IMR-90 (cell line): ENCODE data around the gene ITGB1. TPM values are rescaled to one million over a fixed set of nuclear protein-coding genes. Genes with fewer than 3 reads are reported as not detected.

Experiments used
- ATAC-seq: fragments of 200-7000 bp; cut with Tn5 transposase; 2 replicates; pipeline ENCODE4 v1.9.1; 2020; ENCODE audit warnings: low read depth, mild to moderate bottlenecking, moderate library complexity
- BruUV-seq: library from RNA; stranded (reverse); fragments of 400-500 nt; replicated peaks from 2 replicates; lab custom pipeline; 2021; lab: Mats Ljungman, UMichigan
- CTCF ChIA-PET: fragments of 300-600 bp; formaldehyde crosslinking; extraction: SDS; loops from one replicate; lab custom pipeline; 2021; ENCODE audit warnings: antibody characterized with exemption; lab: Yijun Ruan, JAX
- POLR2A ChIA-PET: fragments of 300-600 bp; sonication (Branson Sonifier 250); formaldehyde crosslinking; loops from one replicate; lab custom pipeline; 2022; ENCODE audit warnings: antibody characterized with exemption; ENCODE audit not compliant: unreplicated experiment; lab: Charles Lee
- DNase-seq: peaks from one replicate; pipeline ENCODE4 v3.0.0; 2013
- H2AFZ ChIP-seq: replicated peaks from 2 replicates; pipeline ENCODE3; 2013; ENCODE audit warnings: low read length, mild to moderate bottlenecking; ENCODE audit not compliant: poor library complexity
- H2AK5ac ChIP-seq: 2 replicates; pipeline ENCODE4 v1.6.1; 2013; ENCODE audit warnings: low read depth, low read length, inconsistent platforms
- H2AK9ac ChIP-seq: replicated peaks from 2 replicates; pipeline ENCODE3; 2013; ENCODE audit warnings: mild to moderate bottlenecking, low read depth, low read length, moderate library complexity; ENCODE audit not compliant: poor library complexity
- H2BK120ac ChIP-seq: 2 replicates; pipeline ENCODE4 v1.6.1; 2013; ENCODE audit warnings: low read depth, low read length, inconsistent platforms
- H2BK15ac ChIP-seq: 3 replicates; pipeline ENCODE4 v1.6.1; 2013; ENCODE audit warnings: low read depth, low read length, inconsistent platforms
- H2BK20ac ChIP-seq: 2 replicates; pipeline ENCODE4 v1.6.1; 2013; ENCODE audit warnings: low read depth, mild to moderate bottlenecking, inconsistent platforms, low read length, moderate library complexity
- H2BK5ac ChIP-seq: 2 replicates; pipeline ENCODE4 v1.6.1; 2013; ENCODE audit warnings: mild to moderate bottlenecking, low read depth, low read length, inconsistent platforms; ENCODE audit not compliant: poor library complexity, severe bottlenecking
- H3K14ac ChIP-seq: replicated peaks from 2 replicates; pipeline ENCODE4 v1.6.1; 2013; ENCODE audit warnings: low read depth, low read length, inconsistent platforms
- H3K18ac ChIP-seq: 2 replicates; pipeline ENCODE4 v1.6.1; 2013; ENCODE audit warnings: low read depth, low read length, control low read depth
- H3K23ac ChIP-seq: 2 replicates; pipeline ENCODE4 v1.6.1; 2013; ENCODE audit warnings: low read depth, low read length, inconsistent platforms
- H3K27ac ChIP-seq: 2 replicates; pipeline ENCODE4 v1.5.1; 2013; ENCODE audit warnings: mild to moderate bottlenecking, control low read depth, low read length; ENCODE audit not compliant: insufficient read depth
- H3K27me3 ChIP-seq: 2 replicates; pipeline ENCODE4 v1.6.1; 2013; ENCODE audit warnings: low read length; ENCODE audit not compliant: control insufficient read depth, insufficient read depth
- H3K36me3 ChIP-seq: 2 replicates; pipeline ENCODE4 v1.6.1; 2013; ENCODE audit warnings: low read length, mixed read lengths; ENCODE audit not compliant: control insufficient read depth, insufficient read depth
- H3K4ac ChIP-seq: 2 replicates; pipeline ENCODE4 v1.6.1; 2013; ENCODE audit warnings: low read depth, low read length, inconsistent platforms
- H3K4me1 ChIP-seq: 2 replicates; pipeline ENCODE4 v1.6.1; 2013; ENCODE audit warnings: low read length, mixed read lengths; ENCODE audit not compliant: control insufficient read depth, insufficient read depth
- H3K4me2 ChIP-seq: 2 replicates; pipeline ENCODE4 v1.6.1; 2013; ENCODE audit warnings: low read depth, mild to moderate bottlenecking, control low read depth, low read length, moderate library complexity
- H3K4me3 ChIP-seq: 2 replicates; pipeline ENCODE4 v1.5.1; 2013; ENCODE audit warnings: low read depth, mild to moderate bottlenecking, control low read depth, low read length, moderate library complexity; ENCODE audit not compliant: insufficient read depth
- H3K56ac ChIP-seq: 2 replicates; pipeline ENCODE4 v1.6.1; 2013; ENCODE audit warnings: low read length, inconsistent platforms; ENCODE audit not compliant: insufficient read depth; ENCODE audit errors: extremely low read depth
- H3K79me1 ChIP-seq, 2 experiments: 2 replicates each; pipeline ENCODE4 v1.6.1; 2013; ENCODE audit warnings: low read length in 2 of 2, inconsistent platforms in 1 of 2, low read depth in 1 of 2
- H3K9ac ChIP-seq: 2 replicates; pipeline ENCODE4 v1.6.1; 2013; ENCODE audit warnings: low read depth, low read length, control low read depth
- H3K9me1 ChIP-seq: 2 replicates; pipeline ENCODE4 v1.6.1; 2013; ENCODE audit warnings: low read length, inconsistent platforms; ENCODE audit not compliant: insufficient read depth
- H3K9me3 ChIP-seq: 2 replicates; pipeline ENCODE4 v1.6.1; 2013; ENCODE audit warnings: low read length; ENCODE audit not compliant: control insufficient read depth, insufficient read depth
- H4K20me1 ChIP-seq: 2 replicates; pipeline ENCODE4 v1.6.1; 2013; ENCODE audit warnings: low read length, inconsistent platforms; ENCODE audit not compliant: insufficient read depth
- H4K5ac ChIP-seq: 2 replicates; pipeline ENCODE4 v1.6.1; 2013; ENCODE audit warnings: mild to moderate bottlenecking, low read depth, low read length, control low read depth
- H4K8ac ChIP-seq, 2 experiments: 2 replicates each; pipeline ENCODE4 v1.6.1; 2013; ENCODE audit warnings: low read depth in 2 of 2, low read length in 2 of 2, control low read depth in 1 of 2, inconsistent platforms in 1 of 2
- H4K91ac ChIP-seq: 2 replicates; pipeline ENCODE4 v1.6.1; 2013; ENCODE audit warnings: low read depth, low read length, inconsistent platforms; ENCODE audit not compliant: insufficient read depth
- BHLHE40 ChIP-seq: fragments of 150-350 bp; IDR thresholded peaks from 2 replicates; pipeline ENCODE4 v1.6.1; 2016; ENCODE audit warnings: mild to moderate bottlenecking, low read depth, low read length
- FOS ChIP-seq: fragments of 150-350 bp; IDR thresholded peaks from 2 replicates; pipeline ENCODE4 v1.6.1; 2016; ENCODE audit warnings: low read depth, low read length
- MXI1 ChIP-seq: IDR thresholded peaks from 2 replicates; pipeline ENCODE4 v1.6.1; 2012; ENCODE audit warnings: low read depth, mild to moderate bottlenecking, low read length, moderate library complexity, borderline replicate concordance
- POLR2A ChIP-seq: IDR thresholded peaks from 2 replicates; pipeline ENCODE4 v1.6.1; 2012; ENCODE audit warnings: mild to moderate bottlenecking, low read depth, low read length
- RAD21 ChIP-seq: IDR thresholded peaks from 2 replicates; pipeline ENCODE4 v1.6.1; 2012; ENCODE audit warnings: low read length, improper control_type of control experiment
- RFX5 ChIP-seq: IDR thresholded peaks from 2 replicates; pipeline ENCODE4 v1.8.0; 2012; ENCODE audit warnings: low read depth, mild to moderate bottlenecking, low read length, moderate library complexity
- SMC3 ChIP-seq: fragments of 150-350 bp; IDR thresholded peaks from 2 replicates; pipeline ENCODE4 v1.6.1; 2016; ENCODE audit warnings: low read depth, mild to moderate bottlenecking, antibody characterized with exemption, low read length, moderate library complexity
- WGBS, 2 experiments: methylation state at CpG; one replicate each; pipeline versions ENCODE4 v1.1.5 to v1.1.7; 2013; ENCODE audit warnings: missing lambda C conversion rate in 2 of 2; ENCODE audit not compliant: insufficient read length in 1 of 2; ENCODE audit errors: extremely low coverage in 2 of 2; 5-methylcytosine and 5-hydroxymethylcytosine counted together
- dilution Hi-C: fragments of 300-500 bp; cut with HindIII; formaldehyde crosslinking; loops from one replicate; pipeline ENCODE4 v1.14.3; 2018; ENCODE audit warnings: low sequenced_read_pairs; ENCODE audit not compliant: unreplicated experiment
- in situ Hi-C: fragments of 300-500 bp; cut with MboI; formaldehyde crosslinking; loops from 3 replicates; pipeline ENCODE4 v1.14.3; 2019; ENCODE audit warnings: low sequenced_read_pairs, inconsistent platforms, mixed read lengths
- intact Hi-C: fragments of 100-400 bp; cut with micrococcal nuclease; formaldehyde crosslinking; loops from 2 replicates; pipeline ENCODE4 v1.10.0; 2022
- polyA plus RNA-seq, 3 experiments: library from polyadenylated mRNA; depleted of rRNA; stranded (reverse); fragments of >200 nt; gene quantifications; 2 replicates each; pipeline ENCODE4 v1.2.3, GENCODE V29; 2012; ENCODE audit warnings: low replicate concordance in 1 of 3
- total RNA-seq: library from RNA; depleted of rRNA; stranded (reverse); fragments of >200 nt; gene quantifications from 2 replicates; pipeline ENCODE4 v1.2.3, GENCODE V29; 2012

ITGB1 gene
- total and polyA plus RNA-seq, 2 of the 4 experiments (the other 2 are of a cell fraction) = 1,331 to 2,066 TPM

- no peak overlapping the region for H3K18ac ChIP-seq
- H3K4ac ChIP-seq = no peak overlapping the region
- H3K9me3 ChIP-seq = no peaks in the 10 kb centered on the region
- H3K9ac ChIP-seq = no peak overlapping the region
- no peak overlapping the region for H4K8ac ChIP-seq
- H2BK5ac ChIP-seq = no peak overlapping the region
- no peak overlapping the region for H2AK5ac ChIP-seq
- BruUV-seq = no TSS peak
- H3K4me1 ChIP-seq = no peaks in the 10 kb centered on the region
- H3K56ac ChIP-seq = no peak overlapping the region
- ATAC-seq (peak; percentile 7; the same call in 1 of the 2 replicates), DNase-seq (no peak)
- H3K27me3 ChIP-seq = no peaks in the 10 kb centered on the region
- 83% methylated on average over 1 of the region's 8 CpGs; no CpG with 5 or more reads in 1 of the 2 experiments for WGBS, 2 experiments
- H2BK20ac ChIP-seq = no peak overlapping the region
- intact Hi-C loops (no loop called here), in situ Hi-C loops (no loop called here), dilution Hi-C loops (no loop called here)
- peaks cover 8% of the 10 kb centered on the region; the same call in 1 of the 2 replicates for H3K9me1 ChIP-seq
- H4K20me1 ChIP-seq = no peaks in the 10 kb centered on the region
- no peak overlapping the region for H3K4me3 ChIP-seq
- peaks cover 8% of the 10 kb centered on the region for H3K36me3 ChIP-seq
- no peak overlapping the region for H4K91ac ChIP-seq
- no peak overlapping the region for H3K23ac ChIP-seq
- no peak overlapping the region for H2BK15ac ChIP-seq
- CTCF ChIA-PET = no interaction called here
- POLR2A ChIA-PET = no interaction called here
- TF ChIP-seq MXI1 (no peak), RAD21 (no peak), BHLHE40 (no peak), RFX5 (no peak), POLR2A (0 out of 2 replicates have a peak, but pooled peaks have one; percentile 16), SMC3 (no peak), FOS (no peak)
- H3K4me2 ChIP-seq = no peak overlapping the region
- H3K27ac ChIP-seq = no peak overlapping the region
- no peak overlapping the region for H2BK120ac ChIP-seq
- H4K5ac ChIP-seq = no peak overlapping the region
- no peak overlapping the region for H3K14ac ChIP-seq
- H3K79me1 ChIP-seq = peaks cover 0 to 11% of the 10 kb centered on the region in 2 experiments; a peak in 1 of 4 replicates
- H2AK9ac ChIP-seq = no peak overlapping the region
- H2AFZ ChIP-seq = no peak overlapping the region
Measured at GRCh38 chr10:32891261-32891660, 66.8 kb downstream of the ITGB1 start.
